Activated CD4-positive, CD25-positive, alpha-beta regulatory T cell treated with anti-CD3 and anti-CD28 coated beads, Interleukin-2, amount 50 U/mL, for 16 hours (primary cell): ENCODE data around the gene SLC1A3.
"Not testable (repeated sequence)": the region's sequence is repeated elsewhere in the genome, so short reads cannot be mapped to it uniquely, and the experiment has no call there.

Source experiments
- DNase-seq: peaks from one replicate; pipeline ENCODE4 v3.0.0-alpha.2; 2020; ENCODE audit warnings: low read depth, low spot score

The SLC1A3 gene

DNA sequence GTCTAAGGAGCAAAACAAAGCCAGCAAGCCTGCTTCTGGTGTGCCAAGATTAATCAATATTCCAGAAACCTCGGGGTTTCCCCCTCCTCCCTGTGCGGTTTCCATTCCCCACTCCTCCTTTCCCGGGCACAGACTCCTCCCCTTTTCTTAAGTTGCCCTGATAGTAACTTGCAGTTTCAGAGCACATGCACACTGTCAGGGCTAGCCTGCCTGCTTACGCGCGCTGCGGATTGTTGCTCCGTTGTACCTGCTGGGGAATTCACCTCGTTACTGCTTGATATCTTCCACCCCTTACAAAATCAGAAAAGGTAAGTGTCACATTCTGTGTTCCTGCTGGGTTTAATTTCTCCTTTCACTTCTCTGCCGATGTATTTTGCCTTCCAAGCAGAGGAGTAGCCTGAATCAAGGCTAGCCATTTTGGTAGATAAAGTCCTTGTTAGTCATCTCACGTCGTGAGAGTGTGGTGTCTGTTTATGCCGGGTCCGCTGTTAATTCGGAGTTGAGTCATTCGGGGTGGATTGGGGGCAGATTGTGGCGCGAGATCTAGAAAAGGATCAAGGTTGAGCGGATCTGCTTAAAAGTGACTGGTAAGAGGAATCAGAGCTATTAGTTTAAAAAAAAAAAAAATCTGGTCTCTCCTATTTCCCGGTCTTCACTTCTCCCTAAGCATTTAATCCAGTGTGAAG lies at the start of gene SLC1A3:
Gene SLC1A3, plus strand, starts transcription at position 179 of the 686 bp plus-strand sequence. CDS start 1,818 bp downstream, outside the sequence.
- DNase-seq: no peak

DNA sequence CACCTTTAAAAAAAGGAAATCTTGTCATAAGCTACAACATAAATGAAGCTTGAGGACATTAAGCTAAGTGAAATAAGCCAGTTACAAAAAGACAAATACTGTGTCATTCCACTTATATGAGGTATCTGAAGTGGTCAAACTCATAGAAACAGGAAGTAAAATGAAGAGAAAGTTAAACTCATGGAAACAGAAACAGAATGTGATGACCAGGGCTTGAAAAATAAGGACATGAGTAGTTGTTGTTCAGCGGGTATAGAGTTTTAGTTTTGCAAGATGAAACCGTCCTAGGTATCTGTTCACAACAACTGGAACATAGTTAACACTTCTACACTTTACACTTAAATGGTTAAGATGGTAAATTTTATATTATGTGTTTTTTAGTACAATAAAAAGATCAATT lies 47.8 kb upstream of the SLC1A3 start:
- DNase-seq: no peak

- no peak for DNase-seq
These were observed 44.8 kb upstream of the SLC1A3 start for GRCh38 chr5:36561601-36562000.

GRCh38 chr5:36569491-36569890 lies 36.9 kb upstream of the SLC1A3 start:
- DNase-seq: no peak

GRCh38 chr5:36570301-36571095 lies 35.9 kb upstream of the SLC1A3 start:
- no peak for DNase-seq

GRCh38 chr5:36571401-36572042 lies 34.9 kb upstream of the SLC1A3 start:
- DNase-seq: no peak

DNA sequence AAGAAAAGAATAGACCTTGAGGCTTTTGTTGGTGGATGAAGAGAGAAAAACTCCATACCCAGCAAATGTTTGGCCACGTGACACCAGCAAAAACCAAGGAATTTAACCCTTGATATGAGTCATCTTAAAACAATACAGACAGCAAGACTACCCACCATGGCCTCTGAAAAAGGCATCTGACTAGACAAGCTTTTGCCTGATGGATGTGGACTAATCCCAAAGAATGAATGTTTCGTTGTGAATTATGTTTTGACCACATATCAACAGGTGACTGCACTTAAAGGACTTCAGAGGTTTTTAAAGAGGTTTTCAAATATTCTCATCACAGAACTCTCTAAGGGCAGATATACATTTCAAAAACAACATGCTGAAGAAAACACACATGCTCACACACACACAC lies 33.0 kb upstream of the SLC1A3 start:
- DNase-seq: no peak

DNA sequence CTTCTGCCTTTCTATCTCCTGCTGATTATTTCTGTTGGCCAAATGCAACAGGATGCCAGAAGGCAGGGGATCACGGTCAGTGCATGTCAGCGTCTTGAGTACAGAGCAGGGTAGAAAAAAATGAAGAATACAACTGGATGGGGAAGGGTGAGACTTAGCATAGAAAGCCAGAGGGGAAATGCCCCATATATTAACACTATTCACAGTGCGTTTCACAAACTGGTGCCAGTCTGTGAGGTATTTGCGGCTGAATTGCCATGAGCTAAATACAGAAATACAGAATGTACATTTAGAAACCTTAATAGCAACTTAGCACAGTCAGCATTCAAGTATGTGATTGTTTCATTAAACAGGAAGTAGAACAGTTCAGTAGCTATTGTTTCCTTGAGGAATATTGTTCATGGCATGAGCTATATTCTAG lies 31.0 kb upstream of the SLC1A3 start:
- no peak for DNase-seq

GRCh38 chr5:36576721-36577120 lies 29.7 kb upstream of the SLC1A3 start:
- no peak for DNase-seq

DNA sequence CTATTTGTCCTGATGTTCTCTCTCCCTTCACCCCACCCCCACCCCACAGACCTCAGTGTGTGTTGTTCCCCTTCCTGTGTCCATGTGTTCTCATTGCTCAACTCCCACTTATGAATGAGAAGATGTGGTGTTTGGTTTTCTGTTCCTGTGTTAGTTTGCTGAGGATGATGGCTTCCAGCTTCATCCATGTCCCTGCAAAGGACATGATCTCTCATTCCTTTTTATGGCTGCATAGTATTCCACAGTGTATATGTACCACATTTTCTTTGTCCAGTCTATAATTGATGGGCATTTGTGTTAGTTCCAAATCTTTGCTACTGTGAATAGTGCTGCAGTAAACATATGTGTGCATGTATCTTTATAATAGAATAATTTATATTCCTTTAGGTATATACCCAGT lies 26.5 kb upstream of the SLC1A3 start:
- not testable (repeated sequence) for DNase-seq

GRCh38 chr5:36581070-36581469 lies 25.3 kb upstream of the SLC1A3 start:
- no peak for DNase-seq

DNA sequence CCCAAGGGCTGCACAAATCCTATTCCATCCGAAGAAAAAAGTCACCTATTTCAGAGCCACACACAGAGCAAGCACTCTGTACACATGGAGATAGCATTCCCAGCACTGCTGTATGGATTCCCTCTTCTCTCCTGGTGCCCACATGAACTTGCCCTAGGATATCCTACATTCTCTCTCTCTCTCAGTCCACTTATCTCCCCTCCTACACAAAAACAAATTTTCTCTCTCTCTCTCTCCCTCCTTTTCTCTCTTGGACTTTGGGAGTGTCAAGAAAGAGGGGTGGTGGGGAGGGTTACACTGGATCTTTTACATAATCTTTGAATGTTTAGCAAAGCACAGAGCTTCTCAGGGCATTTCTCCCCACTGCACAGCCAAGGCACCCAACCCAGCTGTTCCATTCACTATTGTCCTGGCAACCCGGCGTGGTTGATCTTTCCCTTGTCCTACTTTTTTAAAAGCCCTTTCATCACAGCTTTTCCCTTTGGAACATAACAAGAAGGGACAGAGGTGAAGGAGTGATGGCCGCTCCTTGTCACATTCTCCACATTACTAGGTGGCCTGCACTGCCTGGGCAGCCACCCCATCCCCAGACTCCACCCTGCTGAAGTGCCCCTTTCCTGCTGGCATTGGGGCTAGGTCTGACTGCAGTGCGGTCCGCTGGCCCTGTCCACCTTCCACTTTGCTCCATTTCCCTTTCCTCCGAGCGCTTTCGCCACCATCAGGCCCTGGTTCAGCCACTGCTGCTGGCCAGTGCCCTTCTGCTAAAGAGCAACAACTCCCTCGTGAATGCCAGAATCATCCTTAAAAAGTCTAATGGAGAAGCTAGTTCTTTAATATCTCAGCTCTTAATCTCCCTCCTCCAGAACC lies 22.2 kb upstream of the SLC1A3 start:
- no peak for DNase-seq

GRCh38 chr5:36585701-36586100 lies 20.7 kb upstream of the SLC1A3 start:
- DNase-seq: no peak

DNA sequence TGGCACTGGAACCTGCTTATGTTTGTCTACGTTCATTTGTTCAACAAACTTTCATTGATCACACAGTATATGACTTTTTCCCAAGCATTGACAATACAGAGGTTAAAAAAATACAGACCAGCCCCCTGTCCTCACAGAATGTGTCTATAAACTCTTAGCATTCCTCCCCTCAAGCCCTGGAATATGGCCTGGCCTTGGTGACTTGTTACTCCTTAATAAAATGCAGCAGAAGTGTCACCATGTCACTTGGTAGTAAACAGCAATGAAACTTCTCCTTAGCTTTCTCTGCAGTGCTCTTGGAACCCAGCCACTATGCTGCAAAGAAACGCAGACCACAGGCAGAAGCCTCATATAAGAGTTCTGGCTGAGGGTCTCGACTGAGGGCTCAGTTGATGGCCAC lies 19.1 kb upstream of the SLC1A3 start:
- DNase-seq: no peak

DNA sequence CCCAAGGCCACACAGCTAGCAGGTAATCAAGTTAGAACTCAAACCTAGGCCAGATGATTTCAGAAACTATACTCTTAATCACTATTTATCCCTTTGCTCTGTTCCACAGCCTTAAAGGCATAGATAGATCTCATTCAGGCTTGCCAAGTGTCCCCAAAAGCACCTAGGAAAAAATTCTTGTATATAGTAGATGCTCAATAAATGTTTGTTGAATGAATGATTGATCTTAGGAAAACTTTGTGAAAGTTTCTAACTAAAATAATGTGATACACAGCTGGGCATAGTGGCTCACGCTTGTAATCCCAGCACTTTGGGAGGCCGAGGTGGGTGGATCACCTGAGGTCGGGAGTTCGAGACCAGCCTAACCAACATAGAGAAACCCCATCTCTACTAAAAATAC lies 16.7 kb upstream of the SLC1A3 start:
- not testable (repeated sequence) for DNase-seq

GRCh38 chr5:36590513-36591286 lies 15.7 kb upstream of the SLC1A3 start:
- no peak for DNase-seq

DNA sequence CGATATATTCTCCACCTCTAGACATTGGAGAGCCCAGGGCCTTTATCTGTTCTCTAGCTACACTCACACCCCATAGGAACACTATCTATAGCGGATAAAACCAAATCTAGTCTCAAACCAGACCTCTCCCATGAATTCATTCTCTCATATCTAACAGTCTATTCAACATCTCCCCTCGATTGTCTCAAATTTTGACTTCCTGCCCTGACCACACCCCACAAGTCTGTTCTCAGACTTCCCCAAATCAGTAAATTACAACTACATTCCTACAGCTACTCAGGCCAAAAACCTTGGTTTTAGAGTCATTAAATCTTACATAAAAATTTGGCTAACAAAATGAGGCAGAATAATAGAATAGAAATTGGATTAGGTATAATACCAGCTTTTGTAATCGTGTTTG lies 12.5 kb upstream of the SLC1A3 start:
- DNase-seq: no peak

- no peak for DNase-seq
These were observed 10.2 kb upstream of the SLC1A3 start for GRCh38 chr5:36596247-36596646.

- no peak for DNase-seq
These were observed 9.7 kb upstream of the SLC1A3 start for GRCh38 chr5:36596756-36597155.

DNA sequence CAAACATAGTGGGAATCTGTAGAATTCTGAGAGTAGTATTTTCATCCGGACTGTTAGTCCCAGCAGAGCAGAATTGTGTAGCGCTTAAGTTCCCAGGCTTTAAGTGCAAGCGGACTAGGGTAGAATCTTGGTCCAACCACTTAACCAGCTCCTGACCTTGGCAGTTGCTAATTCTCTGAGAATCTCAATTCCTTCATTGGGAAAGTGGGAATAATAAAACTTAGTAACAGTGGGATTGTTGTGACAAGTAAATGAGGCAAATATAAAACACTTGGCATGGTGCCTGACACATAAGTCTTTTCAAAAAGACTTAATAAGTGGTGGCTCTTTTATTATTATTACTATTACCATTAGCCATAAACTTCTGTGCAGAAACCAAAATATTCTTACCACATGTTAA lies 8.4 kb upstream of the SLC1A3 start:
- DNase-seq: no peak
